ENCODE data around the gene COA4.

The COA4 gene

DNA sequence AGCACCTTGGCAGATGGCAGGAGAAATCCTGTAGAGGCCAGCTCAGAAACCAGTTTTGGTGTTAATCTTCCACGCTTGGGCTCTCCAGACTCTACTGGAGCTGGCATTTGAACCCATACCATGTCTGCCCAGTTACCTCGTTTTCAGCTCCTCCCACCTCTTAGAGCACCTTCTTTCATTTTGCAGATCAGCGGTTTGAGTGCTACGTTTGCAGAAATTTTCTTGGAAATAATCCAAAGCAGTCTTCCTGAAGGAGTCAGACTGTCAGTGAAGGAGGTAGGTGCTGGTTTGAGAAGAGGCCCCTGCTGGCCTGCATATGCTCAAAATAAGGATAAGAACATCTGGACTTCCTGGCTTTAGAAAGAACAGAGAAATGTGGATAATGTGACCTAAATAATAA, 13.7 kb downstream of the COA4 start:
- DNase-seq, result no peak

DNA sequence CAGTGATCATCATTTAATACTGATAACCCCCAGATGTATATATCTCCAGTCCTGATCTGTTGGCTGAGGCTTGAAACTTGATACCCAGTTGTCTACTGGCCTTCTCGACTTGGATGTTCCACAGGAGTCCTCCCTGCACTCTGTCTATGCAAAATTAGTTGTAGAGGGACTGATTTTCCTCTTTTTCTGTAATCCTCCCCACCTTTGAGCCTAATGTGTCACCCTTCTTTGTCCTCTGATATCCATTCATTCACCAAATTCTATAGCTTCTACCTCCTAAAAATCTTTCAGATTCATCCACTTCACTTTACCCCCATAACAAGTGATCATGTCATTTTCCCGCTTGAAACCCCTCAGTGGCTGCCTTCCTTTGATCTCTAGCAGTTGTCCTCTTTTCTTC, 16.4 kb downstream of the COA4 start:
- DNase-seq, result no peak

DNA sequence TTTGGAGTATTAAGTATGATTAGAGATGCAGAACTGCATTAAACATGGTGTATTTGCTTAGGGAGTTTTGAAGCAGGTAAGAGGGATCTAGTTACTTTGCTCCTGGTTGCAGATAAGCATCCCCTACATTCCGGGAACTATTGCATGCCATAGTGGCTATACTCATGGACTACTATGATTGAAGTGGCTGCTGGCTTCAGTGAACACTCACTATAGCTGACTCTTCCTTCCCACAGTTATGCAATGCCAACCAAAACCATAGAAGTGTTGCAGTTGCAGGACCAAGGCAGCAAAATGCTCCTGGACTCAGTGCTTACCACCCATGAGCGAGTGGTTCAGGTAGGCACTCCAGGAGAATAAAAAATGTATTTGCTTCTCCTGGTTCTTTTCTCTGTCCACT, 17.0 kb downstream of the COA4 start:
- no peak for DNase-seq

DNA sequence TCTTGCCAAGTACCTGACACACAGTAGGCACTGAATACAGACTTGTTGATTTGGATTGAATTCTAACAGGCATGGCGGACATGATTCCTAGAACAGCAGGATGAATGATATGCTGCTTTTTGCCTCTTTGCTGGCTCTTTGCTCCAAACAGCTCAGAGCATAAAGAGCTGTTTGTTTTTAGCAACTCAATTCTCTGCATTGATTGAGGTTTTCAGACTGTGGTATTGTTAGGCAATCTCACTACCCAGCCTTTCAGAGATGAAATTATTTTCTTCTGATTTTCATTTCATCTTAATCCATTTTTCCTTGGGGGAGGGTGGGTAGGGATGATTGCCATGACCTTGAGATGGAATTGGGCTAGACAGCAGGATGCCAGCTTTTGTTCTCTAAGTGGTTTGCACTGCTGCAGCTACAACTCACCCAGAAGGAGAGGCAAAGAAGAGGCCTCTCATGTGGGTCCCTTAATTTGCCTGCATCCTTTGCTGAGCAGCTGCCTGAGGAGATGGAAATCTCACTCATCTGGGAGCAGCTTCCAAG, 20.5 kb downstream of the COA4 start:
- DNase-seq, result no peak

DNA sequence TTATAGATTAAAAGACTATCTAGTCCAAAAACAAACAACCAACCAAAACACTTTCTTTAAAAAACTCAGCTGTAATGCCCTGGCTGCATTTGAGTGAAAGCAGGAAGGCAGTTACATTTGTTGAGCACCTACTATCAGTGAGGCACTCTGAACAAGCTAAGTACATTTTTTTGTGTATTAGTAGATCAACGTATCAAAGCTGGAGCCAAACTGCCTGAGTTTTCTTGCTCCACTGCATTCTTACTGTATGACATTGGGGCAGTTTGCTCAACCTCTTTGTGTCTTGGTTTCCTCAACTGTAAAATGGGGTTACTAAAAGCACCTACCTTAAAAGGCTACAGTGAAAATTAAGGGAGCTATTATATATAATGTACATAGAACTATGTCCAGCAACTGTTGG, 22.0 kb downstream of the COA4 start:
- DNase-seq, result no peak

DNA sequence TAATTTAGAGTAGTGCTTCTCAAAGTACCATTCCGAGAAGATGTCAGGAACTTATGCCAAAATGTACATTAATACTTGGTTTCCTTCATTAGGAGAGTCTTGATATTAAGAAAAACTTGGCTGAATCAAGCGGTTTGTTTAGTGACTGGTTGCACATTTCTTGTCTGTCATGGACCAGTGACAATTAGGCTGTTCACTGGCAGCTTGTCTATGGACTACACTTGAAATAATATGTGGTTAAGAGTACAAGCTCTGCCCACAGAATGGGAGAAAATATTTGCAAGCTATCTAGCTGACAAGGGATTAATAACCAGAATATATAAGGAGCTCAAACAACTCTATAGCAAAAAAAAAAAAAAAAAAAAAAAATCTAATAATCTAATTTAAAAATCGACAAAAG, 24.6 kb downstream of the COA4 start:
- DNase-seq, result no peak

DNA sequence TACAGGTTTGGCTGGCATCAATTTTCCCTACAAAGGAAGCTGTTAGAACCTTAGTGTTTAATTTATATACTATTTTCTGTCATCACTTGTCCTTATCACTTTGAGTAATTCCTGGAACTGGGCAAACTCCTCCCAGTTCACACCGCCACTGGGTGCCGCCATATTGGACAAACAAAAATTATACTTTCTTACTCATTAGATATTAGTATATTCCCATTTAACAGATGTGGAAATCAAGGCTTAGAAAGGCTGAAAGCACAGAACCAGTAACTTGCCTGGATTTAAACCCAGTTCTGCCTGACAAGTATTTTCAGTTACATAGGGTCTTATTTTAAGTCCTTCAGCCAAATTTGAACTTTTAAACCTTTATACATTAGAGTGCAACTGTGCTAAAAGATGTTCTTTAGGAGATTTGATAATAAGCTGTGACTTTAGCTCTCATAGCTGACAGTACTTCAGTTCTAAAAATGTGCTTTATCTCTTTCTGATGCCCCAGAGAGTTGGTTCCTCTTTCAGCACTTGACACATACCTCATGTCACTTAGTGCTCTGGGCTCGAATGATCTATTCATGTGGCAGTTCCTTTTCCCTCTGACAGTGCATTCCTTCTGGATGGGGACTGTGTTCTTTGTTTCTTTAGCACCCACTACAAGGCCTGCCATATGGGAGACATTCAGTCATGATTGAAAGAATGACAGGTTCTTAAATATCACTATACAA, 25.4 kb downstream of the COA4 start:
- DNase-seq, result no peak

DNA sequence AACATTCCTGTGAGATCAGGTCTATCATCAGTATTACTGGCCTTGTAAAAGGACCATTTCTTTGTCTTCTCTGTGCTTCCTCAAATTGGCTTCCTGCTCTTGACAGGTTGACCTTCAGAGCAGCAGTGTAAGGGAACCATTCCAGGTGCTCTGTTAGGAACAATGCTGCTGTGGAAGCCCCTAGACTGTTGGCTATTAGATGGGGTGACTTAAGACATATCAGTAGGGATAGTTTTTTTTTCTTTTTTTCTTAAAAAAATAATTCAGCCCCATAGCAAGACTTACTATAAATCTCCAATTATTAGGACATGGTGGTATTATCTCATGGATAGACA, 37.6 kb downstream of the COA4 start:
- no peak for DNase-seq

DNA sequence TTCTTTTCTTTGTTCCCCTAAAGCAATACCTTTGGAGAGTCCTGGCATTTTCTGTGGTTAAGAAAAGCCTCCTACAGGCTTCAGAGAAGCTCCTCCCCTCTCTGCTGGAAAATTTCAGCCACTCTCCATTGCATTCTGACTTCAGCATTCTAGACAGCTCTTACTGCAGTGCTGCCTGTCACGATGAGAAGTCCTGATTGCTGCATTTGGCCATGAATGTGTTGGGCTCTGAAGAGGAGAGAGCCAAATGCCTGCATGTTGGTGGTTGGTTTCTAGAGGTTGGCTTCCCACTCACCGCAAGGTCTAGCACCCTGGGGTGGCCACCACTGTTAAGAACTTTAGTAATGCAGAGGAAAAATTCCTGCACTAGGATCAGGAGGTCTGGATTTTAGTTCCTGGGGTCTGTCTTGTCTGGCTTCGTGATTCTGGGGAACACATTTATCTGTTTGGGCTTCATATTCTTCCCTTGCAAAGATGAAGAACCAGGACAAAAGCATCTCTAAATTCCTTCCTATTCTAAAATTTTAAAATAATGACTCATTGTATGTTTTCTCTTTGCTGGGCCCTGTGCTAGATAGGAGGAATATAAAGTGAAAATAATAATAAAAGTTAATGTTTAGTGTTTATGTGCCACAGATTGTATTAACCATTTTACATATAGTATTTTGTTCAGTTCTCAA, 38.1 kb downstream of the COA4 start:
- DNase-seq, result no peak

DNA sequence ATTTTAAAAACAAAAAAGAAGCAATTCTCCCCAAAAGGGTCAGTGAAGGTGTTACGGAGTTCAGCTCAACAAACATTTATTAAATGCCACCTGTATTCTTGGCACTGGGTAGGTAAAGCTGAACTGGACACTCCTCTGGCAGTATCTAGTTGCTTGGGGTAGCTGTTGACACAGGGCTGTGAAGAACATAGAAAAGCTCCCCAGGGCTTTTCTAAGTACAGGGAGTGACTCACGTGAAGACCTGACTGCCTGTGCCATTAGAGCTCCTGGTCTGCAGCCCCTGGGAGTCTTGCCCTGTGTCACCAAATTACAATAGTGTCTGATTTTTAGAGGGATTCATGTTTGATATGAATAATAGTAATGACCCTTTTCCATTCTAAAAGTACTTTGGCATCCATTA, 43.6 kb downstream of the COA4 start:
- DNase-seq, result no peak

DNA sequence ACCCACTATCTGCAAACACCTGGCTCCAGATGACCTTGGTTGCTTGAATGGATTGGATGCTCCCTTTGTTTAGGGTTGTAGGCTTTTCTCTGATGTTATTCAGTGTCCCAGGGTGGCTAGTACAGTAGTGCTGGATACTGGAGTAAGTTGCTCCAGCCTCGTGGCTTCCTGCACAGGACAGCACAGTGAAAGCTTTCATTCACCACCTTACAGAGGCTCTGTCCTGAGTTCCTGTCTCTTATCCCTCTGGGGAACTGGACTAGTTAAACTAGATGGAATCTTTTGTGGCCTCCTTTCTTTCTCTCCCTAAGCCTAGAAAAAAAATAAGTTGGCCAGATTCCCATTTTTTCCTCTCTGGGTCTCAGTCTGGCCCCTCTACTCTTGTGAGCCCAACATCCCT, 46.4 kb downstream of the COA4 start:
- DNase-seq, result no peak
